GM19043 (cell line): ENCODE measurements around the gene PPP4R4.

Experiments used
- ATAC-seq: cut with Tn5 transposase; IDR thresholded peaks from one replicate; pipeline ENCODE4 v1.9.1; 2021; ENCODE audit warnings: low read depth; ENCODE audit not compliant: unreplicated experiment

Gene PPP4R4

GRCh38 chr14:94303111-94303510, 129.0 kb downstream of the PPP4R4 start:
- no peak for ATAC-seq

GRCh38 chr14:94304243-94304642, 130.1 kb downstream of the PPP4R4 start:
- no peak for ATAC-seq

GRCh38 chr14:94305620-94306019, 131.5 kb downstream of the PPP4R4 start:
- no peak for ATAC-seq

- ATAC-seq: no peak
Observed at GRCh38 chr14:94306047-94306978, 132.2 kb downstream of the PPP4R4 start.

- no peak for ATAC-seq
Observed at GRCh38 chr14:94307410-94307992, 133.4 kb downstream of the PPP4R4 start.

- ATAC-seq: no peak
Observed at GRCh38 chr14:94309721-94310120, 135.6 kb downstream of the PPP4R4 start.

- no peak for ATAC-seq
Observed at GRCh38 chr14:94310248-94310647, 136.1 kb downstream of the PPP4R4 start.

GRCh38 chr14:94312481-94313246, 138.5 kb downstream of the PPP4R4 start:
- ATAC-seq: no peak

GRCh38 chr14:94313991-94314655, 140.0 kb downstream of the PPP4R4 start:
- ATAC-seq: no peak

- no peak for ATAC-seq
Observed at GRCh38 chr14:94314890-94315289, 140.8 kb downstream of the PPP4R4 start.

- ATAC-seq: no peak
Observed at GRCh38 chr14:94316692-94317091, 142.6 kb downstream of the PPP4R4 start.

- no peak for ATAC-seq
Observed at GRCh38 chr14:94317259-94317658, 143.1 kb downstream of the PPP4R4 start.

- ATAC-seq: no peak
Observed at GRCh38 chr14:94320243-94320642, 146.1 kb downstream of the PPP4R4 start.

GRCh38 chr14:94321421-94322271, 147.5 kb downstream of the PPP4R4 start:
- ATAC-seq: no peak

- no peak for ATAC-seq
Observed at GRCh38 chr14:94322648-94323570, 148.8 kb downstream of the PPP4R4 start, which contains the start of gene SERPINA6. Gene SERPINA6, minus strand, starts transcription at chr14:94323336. Its CDS starts 8,688 bp downstream, at chr14:94314648.

- ATAC-seq: no peak
Observed at GRCh38 chr14:94328196-94328595, 154.1 kb downstream of the PPP4R4 start.
